Ishikawa (cell line): Measurements from ENCODE around the gene SUN3.

ENCODE experiments used
- EP300 ChIP-seq: IDR thresholded peaks from 2 replicates; pipeline ENCODE4 v1.6.1; 2012; ENCODE audit warnings: borderline replicate concordance
- FOXM1 ChIP-seq: IDR thresholded peaks from 2 replicates; pipeline ENCODE4 v1.6.1; 2012; ENCODE audit warnings: low read depth, borderline replicate concordance
- MAX ChIP-seq: IDR thresholded peaks from 2 replicates; pipeline ENCODE4 v1.6.1; 2012
- ZBTB7A ChIP-seq: IDR thresholded peaks from 2 replicates; pipeline ENCODE4 v1.6.1; 2012; ENCODE audit warnings: low read depth

DNA sequence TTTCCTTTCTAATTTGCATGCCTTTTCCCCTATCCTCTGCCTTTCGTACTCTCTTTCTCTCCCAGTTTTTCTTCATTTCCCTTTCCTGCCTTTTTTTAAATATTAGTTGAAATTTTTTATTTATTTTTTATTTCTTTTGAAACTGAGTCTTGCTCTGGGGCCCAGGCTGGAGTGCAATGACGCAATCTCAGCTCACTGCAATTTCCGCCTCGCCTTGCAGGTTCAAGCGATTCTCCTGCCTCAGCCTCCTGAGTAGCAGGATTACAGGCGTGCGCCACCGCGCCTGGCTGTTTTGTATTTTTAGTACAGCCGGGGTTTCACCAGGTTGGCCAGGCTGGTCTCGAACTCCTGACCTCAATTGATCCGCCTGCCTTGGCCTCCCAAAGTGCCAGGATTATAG lies 29.5 kb downstream of the SUN3 start:
- no peak for TF ChIP-seq FOXM1
- no peak for TF ChIP-seq MAX
- no peak for TF ChIP-seq EP300
- TF ChIP-seq ZBTB7A, result no peak
